ENCODE data around the gene CUL9. TPM values are rescaled to one million over a fixed set of nuclear protein-coding genes. Genes with fewer than 3 reads are reported as not detected.

Gene CUL9
- total RNA-seq, 1 donor from 2014 or later: 15.2 TPM

- DNase-seq (ENCODE audit: low spot score): peak; percentile 49
These were observed 9.6 kb upstream of the CUL9 start for GRCh38 chr6:43172104-43173007.

- DNase-seq (ENCODE audit: low spot score): no peak
These were observed 8.3 kb upstream of the CUL9 start for GRCh38 chr6:43173591-43174262.

DNA sequence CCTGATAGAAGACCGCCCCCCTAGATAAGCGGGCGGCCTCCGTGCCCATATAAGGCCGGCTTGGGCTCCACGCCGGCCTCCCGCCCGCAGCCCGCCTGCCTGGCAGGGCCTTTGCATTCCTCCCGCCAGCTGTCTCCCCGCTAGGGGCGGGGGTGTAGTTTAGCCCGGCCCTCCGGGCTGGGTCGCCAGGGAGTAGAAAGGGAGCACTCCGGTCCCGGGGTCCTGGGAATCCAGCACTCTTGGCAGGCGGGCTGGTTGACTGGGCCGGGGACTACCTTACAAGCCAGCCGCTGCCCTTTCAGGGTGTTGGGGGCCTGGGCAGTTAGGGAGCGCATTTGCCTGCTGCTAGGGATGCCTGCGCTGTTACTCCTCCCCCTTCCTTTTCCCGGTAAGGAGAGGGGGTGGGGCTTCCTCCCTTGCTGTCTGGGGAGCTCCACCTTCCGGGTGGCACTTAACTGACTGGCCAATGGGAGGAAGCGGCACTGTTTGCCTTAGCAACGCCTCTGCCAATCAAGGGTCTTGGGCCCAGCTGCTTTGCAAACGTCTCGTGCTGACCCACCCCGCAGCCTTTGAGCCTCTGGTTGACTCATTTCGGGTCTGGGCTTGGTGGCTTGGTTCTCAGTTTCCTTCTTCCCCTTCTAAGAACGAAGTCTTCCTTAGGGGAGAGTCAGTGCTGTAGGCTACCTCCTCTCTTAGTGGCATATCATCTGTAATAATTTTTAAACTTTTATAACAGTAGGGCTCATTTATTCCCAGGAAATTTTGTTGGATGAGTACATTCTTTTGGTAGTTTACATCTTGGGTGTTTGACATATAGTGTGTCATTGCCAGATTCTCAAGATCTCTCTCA is 7.5 kb upstream of the CUL9 start:
- DNase-seq (ENCODE audit: low spot score): peak; percentile 100

GRCh38 chr6:43175676-43176422 is 6.1 kb upstream of the CUL9 start:
- no peak for DNase-seq (ENCODE audit: low spot score)

DNA sequence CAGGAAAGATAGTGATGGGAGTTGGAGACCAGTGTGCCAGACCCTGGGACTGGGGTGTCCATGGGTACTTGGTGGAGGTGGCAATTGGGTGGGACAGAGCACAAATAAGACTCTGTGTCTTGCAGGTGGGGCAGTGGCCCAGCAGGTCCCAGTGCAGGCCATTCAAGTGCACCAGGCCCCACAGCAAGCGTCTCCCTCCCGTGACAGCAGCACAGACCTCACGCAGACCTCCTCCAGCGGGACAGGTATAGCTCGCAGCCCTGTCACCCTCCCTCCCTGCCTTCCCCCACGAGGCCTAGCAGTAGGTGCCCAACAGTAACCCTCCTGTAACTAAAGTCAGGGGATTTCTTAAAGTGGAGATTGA is 5.6 kb upstream of the CUL9 start:
- DNase-seq (ENCODE audit: low spot score): no peak

GRCh38 chr6:43178150-43178549 is 3.8 kb upstream of the CUL9 start:
- no peak for DNase-seq (ENCODE audit: low spot score)

DNA sequence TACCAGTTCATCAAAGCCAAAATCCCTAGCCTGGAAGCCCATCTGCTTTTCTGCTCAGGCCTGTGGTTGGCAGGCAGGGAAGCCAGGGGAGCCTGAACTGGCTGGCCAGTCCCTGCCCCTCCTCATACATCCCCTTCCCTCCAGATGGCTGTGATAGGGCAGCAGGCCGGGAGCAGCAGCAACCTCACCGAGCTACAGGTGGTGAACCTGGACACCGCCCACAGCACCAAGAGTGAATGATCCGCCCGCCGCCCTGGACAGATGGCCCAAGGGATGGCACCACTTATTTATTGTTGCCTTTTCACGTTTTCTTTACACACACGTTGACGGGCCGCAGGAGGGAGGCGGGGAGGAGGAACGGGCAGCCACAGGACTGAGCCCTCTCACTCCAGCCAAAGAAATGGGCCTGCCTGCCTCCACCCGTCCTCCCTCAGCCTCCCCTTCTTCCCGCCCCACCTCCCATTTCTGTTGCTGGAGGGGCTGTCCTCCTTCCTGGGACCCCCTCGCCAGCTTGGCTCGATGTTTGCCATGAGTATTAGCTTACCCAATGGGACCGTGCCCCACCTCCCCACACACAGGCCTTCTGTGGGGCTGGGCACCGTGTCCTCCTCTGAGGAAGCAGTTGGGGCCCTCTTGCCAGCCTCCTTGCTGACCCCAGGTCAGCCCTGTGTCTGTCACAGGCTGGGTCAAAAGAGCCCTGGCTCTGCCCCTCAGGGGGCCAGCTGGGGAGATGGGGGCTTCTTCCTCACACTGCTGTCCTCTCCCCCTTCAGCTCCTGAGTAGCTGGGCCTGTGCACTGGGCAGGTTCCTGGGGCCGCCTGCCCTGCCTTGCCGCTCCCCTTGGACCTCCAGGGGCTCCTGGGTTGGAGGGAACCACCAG is 2.8 kb upstream of the CUL9 start:
- no peak for DNase-seq (ENCODE audit: low spot score)

- DNase-seq (ENCODE audit: low spot score): no peak
These were observed 1.9 kb upstream of the CUL9 start for GRCh38 chr6:43180058-43180457.

- no peak for DNase-seq (ENCODE audit: low spot score)
These were observed 1.0 kb upstream of the CUL9 start for GRCh38 chr6:43180985-43181384.

- no peak for DNase-seq (ENCODE audit: low spot score)
These were observed 415 bp upstream of the CUL9 start for GRCh38 chr6:43181621-43181941.

- DNase-seq (ENCODE audit: low spot score): no peak
These were observed 1.4 kb downstream of the CUL9 start for GRCh38 chr6:43183441-43183840.

- no peak for DNase-seq (ENCODE audit: low spot score)
These were observed 2.4 kb downstream of the CUL9 start for GRCh38 chr6:43184268-43184985.

GRCh38 chr6:43185391-43185985 is 3.5 kb downstream of the CUL9 start:
- no peak for DNase-seq (ENCODE audit: low spot score)

GRCh38 chr6:43186019-43186418 is 4.0 kb downstream of the CUL9 start:
- DNase-seq (ENCODE audit: low spot score): no peak

DNA sequence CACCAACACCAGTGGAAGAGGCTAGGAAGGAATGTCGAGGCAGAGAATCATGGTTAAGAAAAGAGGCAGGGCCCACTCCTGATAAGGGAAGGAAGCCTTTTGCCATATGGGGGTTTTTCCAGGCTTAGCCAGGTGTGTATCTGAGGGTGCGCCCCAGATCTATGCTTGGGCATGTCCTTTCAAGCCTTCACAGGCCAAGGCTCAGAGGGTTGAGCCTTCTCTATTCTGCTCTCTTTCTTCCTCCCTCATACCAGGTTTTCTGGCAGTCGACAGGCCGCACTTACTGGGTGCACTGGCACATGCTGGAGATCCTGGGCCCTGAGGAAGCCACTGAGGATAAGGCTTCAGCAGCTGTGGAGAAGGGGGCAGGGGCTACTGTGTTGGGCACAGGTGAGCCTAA is 4.7 kb downstream of the CUL9 start:
- no peak for DNase-seq (ENCODE audit: low spot score)

DNA sequence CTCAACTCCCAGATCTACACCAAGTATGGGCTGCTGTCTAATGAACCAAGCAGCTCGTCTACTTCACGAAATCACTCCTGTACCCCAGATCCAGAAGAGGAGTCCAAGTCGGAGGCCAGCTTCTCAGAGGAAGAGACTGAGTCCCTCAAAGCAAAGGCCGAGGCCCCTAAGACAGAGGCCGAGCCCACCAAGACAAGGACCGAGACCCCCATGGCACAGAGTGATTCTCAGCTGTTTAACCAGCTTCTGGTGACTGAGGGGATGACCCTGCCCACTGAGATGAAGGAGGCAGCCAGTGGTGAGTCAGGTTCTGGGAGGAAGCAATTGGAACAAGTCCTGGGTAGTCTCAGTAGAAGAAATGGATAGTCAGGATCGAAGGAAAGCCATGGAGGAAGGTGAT is 5.8 kb downstream of the CUL9 start:
- no peak for DNase-seq (ENCODE audit: low spot score)

DNA sequence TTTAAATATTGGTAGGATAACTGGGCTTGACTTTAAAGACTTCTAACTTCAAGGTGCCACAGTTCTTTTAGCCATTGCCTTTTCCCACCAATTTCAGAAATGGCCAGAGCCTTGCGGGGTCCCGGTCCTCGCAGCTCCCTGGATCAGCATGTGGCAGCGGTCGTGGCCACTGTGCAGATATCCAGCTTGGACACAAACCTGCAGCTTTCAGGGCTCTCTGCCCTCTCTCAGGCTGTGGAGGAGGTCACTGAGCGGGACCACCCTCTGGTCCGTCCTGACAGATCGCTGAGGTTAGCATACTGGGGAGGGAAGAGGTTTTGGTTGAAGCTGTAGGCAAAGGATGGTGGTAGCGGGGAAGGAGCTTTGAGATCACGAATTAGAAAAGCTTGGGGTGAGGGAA is 6.4 kb downstream of the CUL9 start:
- no peak for DNase-seq (ENCODE audit: low spot score)

DNA sequence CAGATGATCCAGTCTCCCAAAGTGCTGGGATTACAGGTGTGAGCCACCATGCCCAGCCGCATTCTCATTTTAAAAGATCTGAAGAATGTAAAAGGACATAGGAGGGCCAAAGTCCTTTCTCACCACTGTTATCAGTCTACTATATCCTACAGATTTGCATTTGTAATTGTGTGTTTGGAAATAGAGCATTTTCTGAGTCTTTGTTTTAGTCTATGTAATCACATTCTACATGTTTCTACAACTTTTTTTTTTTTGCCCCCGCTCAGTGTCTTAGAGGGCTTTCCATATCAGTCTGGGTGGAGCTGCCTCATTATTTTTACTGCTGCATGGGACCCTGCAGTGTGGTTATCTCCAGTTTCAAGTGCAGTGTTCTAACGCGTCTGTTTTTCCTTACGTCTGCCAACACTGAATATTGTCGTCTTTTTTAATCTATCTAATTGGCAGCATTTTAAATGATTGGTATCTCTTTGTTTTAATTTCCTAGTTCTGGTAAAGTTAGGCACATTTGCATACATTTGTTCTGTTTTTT is 7.8 kb downstream of the CUL9 start:
- DNase-seq (ENCODE audit: low spot score): peak; percentile 24

GRCh38 chr6:43192911-43193310 is 10.9 kb downstream of the CUL9 start:
- no peak for DNase-seq (ENCODE audit: low spot score)

Measured in umbilical cord (tissue), 2 donors.